Stimulated activated CD8-positive, alpha-beta memory T cell treated with anti-CD3 and anti-CD28 coated beads, Interleukin-4, amount 100 ng/mL, for 1 hour (primary cell): Measurements from ENCODE around the gene LTC4S.
A peak's percentile ranks its signal among the peaks of the same experiment; 100 is the strongest.

ENCODE experiments used
- DNase-seq, 2 donors: peaks; one replicate each; pipeline ENCODE4 v3.0.0-alpha.2; 2020; ENCODE audit warnings: low read depth in 2 of 2, low spot score in 1 of 2

Gene LTC4S

GRCh38 chr5:179795049-179795862, 1.5 kb downstream of the LTC4S start:
- no peak for DNase-seq

GRCh38 chr5:179795863-179796833, 2.4 kb downstream of the LTC4S start:
- no peak for DNase-seq

GRCh38 chr5:179796877-179797608, 3.3 kb downstream of the LTC4S start:
- no peak for DNase-seq

DNA sequence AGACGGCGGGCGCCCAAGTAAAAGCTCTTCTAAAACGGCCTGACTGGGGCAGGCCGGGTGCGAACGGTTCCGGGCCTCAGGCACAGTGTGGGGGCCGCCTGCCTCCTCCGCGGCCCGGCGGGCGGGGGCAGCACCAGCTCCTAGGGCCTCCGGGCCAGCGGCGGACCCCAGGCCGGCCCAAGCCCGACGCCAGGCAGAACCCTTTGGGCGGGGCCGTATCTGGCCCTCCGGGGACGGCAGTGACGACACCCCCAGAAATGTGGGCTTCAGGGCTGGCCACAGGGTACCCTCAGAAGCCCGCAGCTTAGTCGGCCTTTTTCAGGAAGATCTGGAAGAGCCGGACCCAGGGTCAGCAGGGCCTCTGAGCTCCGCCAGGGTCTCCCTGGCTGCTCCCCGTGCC, 4.0 kb downstream of the LTC4S start:
- no peak for DNase-seq

GRCh38 chr5:179798144-179798770, 4.5 kb downstream of the LTC4S start:
- no peak for DNase-seq

DNA sequence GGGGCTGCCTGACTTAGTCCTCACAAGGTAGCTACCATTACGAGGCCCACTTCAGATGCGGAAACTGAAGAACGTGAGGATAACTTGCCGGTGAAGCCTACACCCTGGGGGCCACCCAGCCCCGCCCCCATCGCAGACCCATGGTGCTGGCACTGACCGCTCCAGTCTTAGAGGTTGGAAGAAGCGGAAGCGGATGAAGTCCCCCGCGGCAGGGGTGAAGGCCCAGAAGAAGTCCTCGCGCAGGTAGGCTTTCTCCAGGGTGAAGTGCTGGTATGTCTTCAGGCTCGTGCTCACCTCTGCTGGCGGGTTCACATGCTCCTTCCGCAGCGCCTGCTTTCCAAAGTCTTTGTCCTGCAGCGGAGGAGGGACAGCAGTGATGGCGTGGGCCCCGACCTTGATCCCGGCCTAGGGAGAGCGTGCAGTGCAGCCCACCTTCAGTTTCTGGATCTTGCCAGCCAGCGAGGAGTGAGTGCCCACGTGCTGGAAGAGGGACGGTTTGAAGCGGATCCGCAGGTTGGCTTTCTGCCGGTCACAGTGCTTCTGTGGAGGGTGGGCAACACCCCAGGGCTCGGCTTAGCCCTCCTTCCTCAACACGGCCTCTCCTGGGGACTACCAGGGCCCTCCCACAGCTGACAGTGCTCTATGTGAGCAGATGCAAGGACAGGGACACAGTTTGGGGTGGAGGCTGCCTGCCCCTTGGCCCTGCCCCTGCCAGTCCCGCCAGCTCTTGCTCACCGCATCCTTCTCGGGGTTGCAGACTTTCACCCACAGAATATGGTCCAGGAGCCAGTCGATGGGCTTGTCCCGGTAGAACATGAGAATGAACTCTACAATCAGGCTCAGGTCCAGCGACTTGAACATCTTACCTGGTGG, 5.2 kb downstream of the LTC4S start:
- DNase-seq: no peak

DNA sequence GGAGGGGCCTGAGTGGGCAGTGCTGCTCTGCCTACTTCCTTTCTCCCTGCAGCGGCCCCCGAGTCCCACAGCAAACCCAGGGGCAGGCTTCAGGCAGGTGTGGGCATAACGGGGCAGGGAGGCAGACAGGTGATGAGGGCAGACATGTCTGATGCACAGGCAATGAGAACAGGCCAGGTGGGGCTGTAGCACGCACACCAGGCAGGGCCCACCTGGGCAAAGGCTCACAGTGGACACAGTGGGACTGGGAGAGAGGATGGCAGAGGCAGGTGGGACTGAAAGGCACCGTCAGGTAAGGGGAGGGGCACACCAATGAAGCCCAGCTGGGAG, 5.8 kb downstream of the LTC4S start:
- no peak for DNase-seq

- no peak for DNase-seq
Observed at GRCh38 chr5:179800071-179800695, 6.4 kb downstream of the LTC4S start.

GRCh38 chr5:179800696-179801201, 7.0 kb downstream of the LTC4S start:
- no peak for DNase-seq

- peak in 1 of 2 donors; percentile 76 for DNase-seq
Observed at GRCh38 chr5:179801304-179802206, 7.8 kb downstream of the LTC4S start.

- DNase-seq: no peak
Observed at GRCh38 chr5:179802207-179802883, 8.6 kb downstream of the LTC4S start.

DNA sequence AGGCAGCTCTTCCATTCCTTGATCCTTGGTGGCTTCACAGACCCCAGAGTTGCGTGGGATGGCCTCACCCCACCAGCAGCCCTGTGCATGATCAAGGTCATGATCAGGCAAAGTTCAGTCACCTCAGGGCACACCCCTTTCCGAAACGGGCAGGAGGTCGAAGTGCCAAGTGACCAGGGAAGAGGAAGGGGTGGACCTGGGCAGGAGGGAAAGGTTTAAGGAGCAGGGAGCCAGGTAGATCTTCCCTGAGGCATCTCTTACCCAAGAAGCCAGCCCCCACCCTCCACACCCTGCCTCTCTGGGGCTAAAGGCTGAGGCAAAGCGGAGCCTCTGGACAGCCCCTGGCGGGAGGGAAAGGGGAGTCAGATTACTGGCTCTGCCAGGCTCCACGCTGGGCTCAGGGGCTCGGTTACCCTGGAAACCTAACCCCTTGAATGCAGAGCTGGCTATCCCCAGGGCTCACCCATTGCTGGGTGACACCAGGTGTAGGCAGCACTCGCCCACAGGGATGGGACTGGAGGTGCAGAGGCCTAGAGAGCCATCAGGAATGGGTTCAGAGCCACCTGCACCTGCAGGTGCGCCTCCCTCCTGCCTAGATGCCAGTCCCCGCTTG, 9.3 kb downstream of the LTC4S start:
- DNase-seq: no peak

DNA sequence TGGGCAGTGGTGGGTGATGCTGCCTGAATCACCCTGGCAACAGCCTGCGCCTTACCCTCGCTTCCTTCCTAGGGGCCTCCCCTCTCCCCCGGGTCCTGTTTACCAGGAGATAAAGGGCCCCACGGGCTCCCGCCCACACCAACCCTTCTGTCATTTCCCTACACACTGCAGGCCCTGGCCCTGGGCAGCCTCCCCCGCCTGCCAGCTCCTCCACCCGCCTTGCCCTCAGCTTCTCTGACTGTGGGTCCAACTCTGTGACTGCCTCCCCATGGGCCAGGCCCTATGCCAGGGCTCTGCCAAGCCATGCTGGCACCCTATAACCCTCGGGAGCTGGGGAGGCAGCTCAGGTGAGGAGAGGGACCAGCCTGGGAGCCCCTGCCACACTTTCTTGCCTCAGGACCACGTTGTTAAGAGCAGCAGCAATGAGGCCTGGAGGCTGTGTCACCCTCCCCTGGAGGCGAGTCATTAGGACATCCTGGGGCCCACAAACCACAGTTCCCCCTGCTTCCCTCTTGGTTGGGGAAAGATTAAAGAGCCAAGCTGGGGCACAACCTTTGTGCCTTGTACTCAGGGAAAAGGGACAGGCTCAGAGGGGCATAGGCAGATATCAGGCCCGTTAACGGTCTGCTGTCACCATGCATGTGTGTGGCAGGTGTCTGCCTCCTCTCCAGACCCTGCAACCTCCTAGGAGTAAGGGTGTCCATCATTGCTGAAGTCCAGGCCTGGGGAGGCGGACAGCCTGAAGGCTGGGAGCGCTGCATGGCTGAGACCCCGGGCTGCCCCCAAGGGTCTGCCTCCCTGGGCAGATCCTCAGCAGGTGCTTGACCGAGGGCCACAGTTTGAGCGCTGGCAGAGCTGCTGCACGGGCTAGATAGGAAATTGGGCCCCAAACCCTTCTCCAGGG, 10.1 kb downstream of the LTC4S start:
- DNase-seq: no peak

GRCh38 chr5:179804555-179804947, 10.8 kb downstream of the LTC4S start:
- no peak for DNase-seq

DNA sequence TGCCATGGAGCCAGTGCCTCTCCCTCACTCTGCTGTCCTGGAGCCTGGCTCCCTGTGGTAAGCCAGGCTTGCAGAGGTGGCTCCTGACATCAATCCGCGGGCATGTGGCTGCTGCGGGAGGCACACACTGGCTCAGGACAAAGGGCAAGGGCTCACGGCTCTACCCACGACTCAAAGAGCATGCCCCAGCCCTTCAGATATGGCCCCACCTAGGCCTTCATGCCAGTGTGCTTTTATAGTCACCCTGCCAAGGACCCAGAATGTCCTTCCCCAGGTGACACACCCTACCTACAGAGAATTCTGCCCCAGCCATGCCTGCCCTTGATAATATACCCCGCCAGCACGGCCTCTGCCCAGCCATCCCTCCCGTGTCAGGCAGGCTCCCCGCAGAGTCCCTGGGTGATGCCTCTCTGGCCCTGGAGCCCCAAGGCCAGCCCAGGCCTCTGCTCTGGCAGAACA, 11.3 kb downstream of the LTC4S start:
- no peak for DNase-seq

- DNase-seq: no peak
Observed at GRCh38 chr5:179805529-179806249, 11.9 kb downstream of the LTC4S start.
